ENCODE results near the gene ADGRA3. TPM values are rescaled to one million over a fixed set of nuclear protein-coding genes. Genes with fewer than 3 reads are reported as not detected.
A peak's percentile ranks its signal among the peaks of the same experiment; 100 is the strongest.

The ADGRA3 gene
- total and polyA plus RNA-seq, 2 experiments from 2014 or later: 16.2 to 73.9 TPM

DNA sequence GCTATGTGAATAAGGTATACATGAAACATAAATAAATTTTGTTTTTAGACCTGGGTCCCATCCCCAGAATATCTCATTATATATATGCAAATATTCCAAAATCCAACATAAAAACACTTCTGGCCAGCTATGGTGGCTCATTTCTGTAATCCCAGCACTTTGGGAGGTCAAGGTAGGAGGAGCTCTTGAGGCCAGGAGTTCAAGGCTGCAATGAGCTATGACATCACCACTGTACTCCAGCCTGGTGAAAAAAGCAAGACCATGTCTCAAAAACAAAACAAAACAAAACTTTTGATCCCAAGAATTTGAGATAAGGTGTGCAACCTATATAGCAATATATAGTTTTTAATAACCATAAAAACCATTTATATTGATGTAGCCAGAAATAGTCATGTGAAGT, 5.4 kb upstream of the ADGRA3 start:
- no peaks in the 10 kb centered on the region for H3K79me2 ChIP-seq (replicated peaks; ENCODE audit: insufficient read depth)
- no peak for DNase-seq (ENCODE audit: low spot score)
- no peak for ATAC-seq
- no peak overlapping the region for H3K27ac Mint-ChIP-seq
- no peak overlapping the region for H2AFZ ChIP-seq
- no peak for TF ChIP-seq ZNF331 (CRISPR knock-in tag; IDR thresholded peaks at IDR 0.05; ENCODE audit: low read depth)
- no peak for TF ChIP-seq NANOG (IDR thresholded peaks at IDR 0.05; ENCODE audit: borderline replicate concordance)
- no peaks in the 10 kb centered on the region; the same call in 1 of the 2 replicates for H3K9me2 ChIP-seq (ENCODE audit: insufficient read depth)
- no peaks in the 10 kb centered on the region for H4K20me1 ChIP-seq (replicated peaks; ENCODE audit: insufficient read depth)
- no peak overlapping the region for H3K4me2 ChIP-seq
- H3F3A ChIP-seq (replicated peaks; ENCODE audit: low read depth): peaks cover 3% of the 10 kb centered on the region; the same call in 1 of the 2 replicates
- H3K27ac ChIP-seq (ENCODE audit: low read depth): no peak overlapping the region
- H3K4me3 ChIP-seq: no peak overlapping the region
- peaks cover 11% of the 10 kb centered on the region for H3K27me3 Mint-ChIP-seq (ENCODE audit: insufficient read depth, low read depth, poor library complexity)
- peaks cover 9% of the 10 kb centered on the region; the same call in 2 of the 3 replicates for H3K36me3 Mint-ChIP-seq (ENCODE audit: low read depth)
- H3K27me3 ChIP-seq (ENCODE audit: insufficient read depth): no peaks in the 10 kb centered on the region
- H3K9me3 Mint-ChIP-seq: peaks cover 14% of the 10 kb centered on the region
- H3K4me3 Mint-ChIP-seq: no peak overlapping the region
- peaks cover 17% of the 10 kb centered on the region for H3K4me1 ChIP-seq (ENCODE audit: insufficient read depth)
- H3K4me1 Mint-ChIP-seq: peaks cover 21% of the 10 kb centered on the region
- no peaks in the 10 kb centered on the region for H3K36me3 ChIP-seq (ENCODE audit: insufficient read depth)

DNA sequence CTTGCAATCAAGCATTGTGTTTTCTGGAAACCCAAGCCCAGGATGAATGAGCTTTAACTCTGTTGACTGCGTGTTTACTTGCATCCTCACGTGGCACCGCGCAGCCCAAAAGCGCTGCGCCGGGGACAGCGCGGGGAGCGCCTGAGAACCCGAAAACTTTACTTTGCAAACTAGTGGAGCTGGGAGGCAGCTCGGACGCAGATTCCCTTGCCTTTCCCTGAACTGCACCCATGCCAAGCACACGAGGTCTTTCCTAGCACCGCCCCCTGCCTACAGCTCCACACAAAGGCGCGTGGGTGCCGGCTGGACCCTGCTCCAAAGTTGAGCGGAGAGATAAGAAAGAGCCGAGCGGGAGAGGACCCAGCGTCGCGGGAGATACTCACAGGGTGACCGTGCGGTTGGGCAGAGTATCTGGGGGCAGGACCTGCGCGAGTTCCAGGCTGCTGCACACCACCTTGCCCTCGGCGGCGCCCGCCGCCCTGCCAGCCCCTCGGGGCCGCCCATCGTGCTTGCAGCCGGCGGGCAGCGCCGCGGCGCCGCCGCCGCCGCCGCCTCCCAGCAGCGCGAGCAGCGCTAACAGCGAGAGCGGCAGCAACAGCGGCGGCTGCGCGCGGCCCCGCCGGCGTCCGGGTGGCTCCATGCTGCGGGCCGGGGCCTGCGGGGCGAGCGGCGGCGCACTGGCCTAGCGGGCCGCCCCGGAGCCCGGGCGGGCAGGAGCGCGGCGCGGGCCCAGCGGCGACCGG, 550 bp downstream of the ADGRA3 start:
- peak overlapping the region; percentile 87 for H3K27ac ChIP-seq (ENCODE audit: low read depth)
- peaks cover 32% of the 10 kb centered on the region for H3K4me1 Mint-ChIP-seq
- peak overlapping the region; percentile 79 for H3K4me3 ChIP-seq
- H3K4me3 Mint-ChIP-seq: peak overlapping the region; percentile 99
- no peaks in the 10 kb centered on the region for H3K79me2 ChIP-seq (replicated peaks; ENCODE audit: insufficient read depth)
- H3F3A ChIP-seq (replicated peaks; ENCODE audit: low read depth): peaks cover 4% of the 10 kb centered on the region; the same call in 1 of the 2 replicates
- peak overlapping the region; percentile 86 for H3K4me2 ChIP-seq
- H4K20me1 ChIP-seq (replicated peaks; ENCODE audit: insufficient read depth): peaks cover 24% of the 10 kb centered on the region
- H3K27me3 ChIP-seq (ENCODE audit: insufficient read depth): no peaks in the 10 kb centered on the region
- H3K36me3 ChIP-seq (ENCODE audit: insufficient read depth): no peaks in the 10 kb centered on the region
- ATAC-seq (peak; percentile 63), DNase-seq (ENCODE audit: low spot score) (peak; percentile 81)
- H3K27me3 Mint-ChIP-seq (ENCODE audit: insufficient read depth, low read depth, poor library complexity): peaks cover 11% of the 10 kb centered on the region
- peak overlapping the region; percentile 15; the same call in 1 of the 2 replicates for H2AFZ ChIP-seq
- TF ChIP-seq STAT1 (IDR thresholded peaks at IDR 0.05; ENCODE audit: unreplicated experiment) (no peak), POLR2AphosphoS5 (IDR thresholded peaks at IDR 0.05; ENCODE audit: low read depth) (peak; percentile 60)
- H3K4me1 ChIP-seq (ENCODE audit: insufficient read depth): peaks cover 26% of the 10 kb centered on the region
- peaks cover 14% of the 10 kb centered on the region for H3K9me3 Mint-ChIP-seq
- H3K27ac Mint-ChIP-seq: peak overlapping the region; percentile 99
- H3K9me2 ChIP-seq (ENCODE audit: insufficient read depth): no peaks in the 10 kb centered on the region; the same call in 1 of the 2 replicates
- H3K36me3 Mint-ChIP-seq (ENCODE audit: low read depth): peaks cover 20% of the 10 kb centered on the region

DNA sequence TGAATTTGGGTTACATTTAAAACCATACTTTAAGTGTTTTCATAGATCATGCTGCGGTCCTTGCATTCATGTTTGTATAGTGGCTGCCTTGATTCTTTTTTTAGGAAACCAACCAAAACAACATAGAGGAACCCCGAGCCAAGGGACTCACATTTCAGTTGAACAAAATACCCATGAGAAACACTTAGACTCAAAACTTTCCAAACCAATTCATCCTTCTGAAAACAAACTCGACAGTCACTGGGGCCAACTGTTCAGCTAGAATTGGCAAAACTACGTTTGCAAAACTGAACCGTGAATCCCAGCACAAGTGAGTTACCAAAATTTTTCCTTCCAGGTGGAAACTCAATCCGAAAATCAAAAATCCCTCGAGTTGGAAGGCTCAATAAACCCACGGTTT, 1.4 kb downstream of the ADGRA3 start:
- Mint-ChIP-seq H3K36me3 (ENCODE audit: low read depth) (peaks cover 20% of the 10 kb centered on the region), H3K4me3 (peak overlapping the region; percentile 99), H3K27ac (peak overlapping the region; percentile 99), H3K27me3 (ENCODE audit: insufficient read depth, low read depth, poor library complexity) (peaks cover 11% of the 10 kb centered on the region), H3K4me1 (peaks cover 37% of the 10 kb centered on the region), H3K9me3 (peaks cover 14% of the 10 kb centered on the region)
- no peak for ATAC-seq
- H4K20me1 ChIP-seq (replicated peaks; ENCODE audit: insufficient read depth): peaks cover 24% of the 10 kb centered on the region
- H2AFZ ChIP-seq: peak overlapping the region; percentile 15; the same call in 1 of the 2 replicates
- no peaks in the 10 kb centered on the region for H3K36me3 ChIP-seq (ENCODE audit: insufficient read depth)
- H3K4me1 ChIP-seq (ENCODE audit: insufficient read depth): peaks cover 26% of the 10 kb centered on the region
- DNase-seq (ENCODE audit: low spot score): no peak
- H3K27me3 ChIP-seq (ENCODE audit: insufficient read depth): no peaks in the 10 kb centered on the region
- peak overlapping the region; percentile 76 for H3K4me3 ChIP-seq
- no peaks in the 10 kb centered on the region; the same call in 1 of the 2 replicates for H3K9me2 ChIP-seq (ENCODE audit: insufficient read depth)
- H3F3A ChIP-seq (replicated peaks; ENCODE audit: low read depth): peaks cover 4% of the 10 kb centered on the region; the same call in 1 of the 2 replicates
- H3K27ac ChIP-seq (ENCODE audit: low read depth): peak overlapping the region; percentile 87
- H3K79me2 ChIP-seq (replicated peaks; ENCODE audit: insufficient read depth): no peaks in the 10 kb centered on the region
- peak overlapping the region; percentile 86 for H3K4me2 ChIP-seq
- no peak for TF ChIP-seq CREB1 (CRISPR knock-in tag; IDR thresholded peaks at IDR 0.05; ENCODE audit: low read depth)
- TF ChIP-seq ZNF114 (CRISPR knock-in tag; IDR thresholded peaks at IDR 0.05): no peak
- no peak for TF ChIP-seq EZH2phosphoT487 (IDR thresholded peaks at IDR 0.05; ENCODE audit: unreplicated experiment)
- TF ChIP-seq, protein P1, sequence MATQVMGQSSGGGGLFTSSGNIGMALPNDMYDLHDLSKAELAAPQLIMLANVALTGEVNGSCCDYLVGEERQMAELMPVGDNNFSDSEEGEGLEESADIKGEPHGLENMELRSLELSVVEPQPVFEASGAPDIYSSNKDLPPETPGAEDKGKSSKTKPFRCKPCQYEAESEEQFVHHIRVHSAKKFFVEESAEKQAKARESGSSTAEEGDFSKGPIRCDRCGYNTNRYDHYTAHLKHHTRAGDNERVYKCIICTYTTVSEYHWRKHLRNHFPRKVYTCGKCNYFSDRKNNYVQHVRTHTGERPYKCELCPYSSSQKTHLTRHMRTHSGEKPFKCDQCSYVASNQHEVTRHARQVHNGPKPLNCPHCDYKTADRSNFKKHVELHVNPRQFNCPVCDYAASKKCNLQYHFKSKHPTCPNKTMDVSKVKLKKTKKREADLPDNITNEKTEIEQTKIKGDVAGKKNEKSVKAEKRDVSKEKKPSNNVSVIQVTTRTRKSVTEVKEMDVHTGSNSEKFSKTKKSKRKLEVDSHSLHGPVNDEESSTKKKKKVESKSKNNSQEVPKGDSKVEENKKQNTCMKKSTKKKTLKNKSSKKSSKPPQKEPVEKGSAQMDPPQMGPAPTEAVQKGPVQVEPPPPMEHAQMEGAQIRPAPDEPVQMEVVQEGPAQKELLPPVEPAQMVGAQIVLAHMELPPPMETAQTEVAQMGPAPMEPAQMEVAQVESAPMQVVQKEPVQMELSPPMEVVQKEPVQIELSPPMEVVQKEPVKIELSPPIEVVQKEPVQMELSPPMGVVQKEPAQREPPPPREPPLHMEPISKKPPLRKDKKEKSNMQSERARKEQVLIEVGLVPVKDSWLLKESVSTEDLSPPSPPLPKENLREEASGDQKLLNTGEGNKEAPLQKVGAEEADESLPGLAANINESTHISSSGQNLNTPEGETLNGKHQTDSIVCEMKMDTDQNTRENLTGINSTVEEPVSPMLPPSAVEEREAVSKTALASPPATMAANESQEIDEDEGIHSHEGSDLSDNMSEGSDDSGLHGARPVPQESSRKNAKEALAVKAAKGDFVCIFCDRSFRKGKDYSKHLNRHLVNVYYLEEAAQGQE (IDR thresholded peaks at IDR 0.05; ENCODE audit: unreplicated experiment): no peak
- TF ChIP-seq, protein P2, sequence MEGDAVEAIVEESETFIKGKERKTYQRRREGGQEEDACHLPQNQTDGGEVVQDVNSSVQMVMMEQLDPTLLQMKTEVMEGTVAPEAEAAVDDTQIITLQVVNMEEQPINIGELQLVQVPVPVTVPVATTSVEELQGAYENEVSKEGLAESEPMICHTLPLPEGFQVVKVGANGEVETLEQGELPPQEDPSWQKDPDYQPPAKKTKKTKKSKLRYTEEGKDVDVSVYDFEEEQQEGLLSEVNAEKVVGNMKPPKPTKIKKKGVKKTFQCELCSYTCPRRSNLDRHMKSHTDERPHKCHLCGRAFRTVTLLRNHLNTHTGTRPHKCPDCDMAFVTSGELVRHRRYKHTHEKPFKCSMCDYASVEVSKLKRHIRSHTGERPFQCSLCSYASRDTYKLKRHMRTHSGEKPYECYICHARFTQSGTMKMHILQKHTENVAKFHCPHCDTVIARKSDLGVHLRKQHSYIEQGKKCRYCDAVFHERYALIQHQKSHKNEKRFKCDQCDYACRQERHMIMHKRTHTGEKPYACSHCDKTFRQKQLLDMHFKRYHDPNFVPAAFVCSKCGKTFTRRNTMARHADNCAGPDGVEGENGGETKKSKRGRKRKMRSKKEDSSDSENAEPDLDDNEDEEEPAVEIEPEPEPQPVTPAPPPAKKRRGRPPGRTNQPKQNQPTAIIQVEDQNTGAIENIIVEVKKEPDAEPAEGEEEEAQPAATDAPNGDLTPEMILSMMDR (conservative IDR thresholded peaks at IDR 0.05; ENCODE audit: low read depth in 2 of 2): no peak
- no peak for TF ChIP-seq NANOG (IDR thresholded peaks at IDR 0.05; ENCODE audit: borderline replicate concordance)

Data from GM23338 (cell line).